ENCODE results near the gene FHL3. TPM values are rescaled to one million over a fixed set of nuclear protein-coding genes. Genes with fewer than 3 reads are reported as not detected.

FHL3 gene
- total and polyA plus RNA-seq, 9 of the 15 experiments (the other 6 are each of a cell fraction or from before 2014, with no cell fraction given) = 6.1 to 144 (median 34.1) TPM

DNA sequence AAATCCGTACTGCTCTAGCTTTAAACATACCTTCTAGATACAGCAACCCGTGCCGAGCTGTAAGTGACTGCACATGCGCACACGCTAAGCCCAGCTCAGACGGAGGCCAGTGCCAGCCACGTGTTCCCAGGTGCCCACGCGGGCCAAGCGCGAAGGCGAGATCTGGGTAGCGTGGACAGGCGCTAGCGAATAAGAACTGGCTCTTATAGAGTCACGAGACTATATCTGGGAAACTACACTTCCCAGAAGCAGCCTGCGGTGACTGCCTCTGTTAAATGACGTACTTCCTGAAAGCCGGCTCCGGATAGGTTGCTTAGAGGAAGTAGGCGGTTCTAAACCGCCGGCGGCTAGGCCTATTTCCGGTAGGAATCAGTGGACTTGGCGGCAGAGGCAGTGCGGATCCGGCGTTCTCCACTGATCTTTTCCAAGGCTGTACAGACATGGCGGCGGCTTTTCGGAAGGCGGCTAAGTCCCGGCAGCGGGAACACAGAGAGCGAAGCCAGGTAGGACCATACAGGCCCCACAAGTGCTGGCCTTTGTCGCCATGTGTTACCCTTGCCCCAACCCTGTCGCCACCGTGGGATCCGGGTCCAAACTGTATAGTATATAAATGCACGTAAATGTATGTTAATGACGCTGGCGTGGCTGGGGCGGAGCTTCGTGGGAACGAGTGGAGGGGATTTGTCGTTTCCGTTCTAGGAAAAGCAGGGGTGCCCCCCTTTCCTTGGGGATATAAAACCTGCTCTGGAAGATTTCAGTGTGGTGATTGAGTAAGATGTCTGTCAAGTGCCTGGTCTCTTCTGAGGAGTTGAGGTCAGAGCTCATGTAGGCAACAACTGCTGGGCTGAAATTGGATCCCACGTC, 7.3 kb upstream of the FHL3 start, which contains the start of gene UTP11 (continued):
- peak; percentile 93 for TF ChIP-seq ZNF644 (tag; IDR thresholded peaks at IDR 0.05; ENCODE audit: low read depth)
- TF ChIP-seq CBX1 (IDR thresholded peaks at IDR 0.05; ENCODE audit: low read depth) = peak; percentile 95
- no peak for TF ChIP-seq RBM34 (IDR thresholded peaks at IDR 0.05; ENCODE audit: borderline replicate concordance, insufficient read depth, low read length)
- no peak for TF ChIP-seq PREB (CRISPR knock-in tag; IDR thresholded peaks at IDR 0.05)
- peak; percentile 61; the same call in 1 of the 2 replicates for TF ChIP-seq PKNOX1 (IDR thresholded peaks at IDR 0.05)
- no peak for TF ChIP-seq RBM25 (IDR thresholded peaks at IDR 0.05; ENCODE audit: low read depth, low read length, severe bottlenecking)
- TF ChIP-seq MITF (IDR thresholded peaks at IDR 0.05) = peak; percentile 99
- TF ChIP-seq RBM17 (IDR thresholded peaks at IDR 0.05; ENCODE audit: borderline replicate concordance, low read depth, low read length) = no peak
- TF ChIP-seq, protein P1, sequence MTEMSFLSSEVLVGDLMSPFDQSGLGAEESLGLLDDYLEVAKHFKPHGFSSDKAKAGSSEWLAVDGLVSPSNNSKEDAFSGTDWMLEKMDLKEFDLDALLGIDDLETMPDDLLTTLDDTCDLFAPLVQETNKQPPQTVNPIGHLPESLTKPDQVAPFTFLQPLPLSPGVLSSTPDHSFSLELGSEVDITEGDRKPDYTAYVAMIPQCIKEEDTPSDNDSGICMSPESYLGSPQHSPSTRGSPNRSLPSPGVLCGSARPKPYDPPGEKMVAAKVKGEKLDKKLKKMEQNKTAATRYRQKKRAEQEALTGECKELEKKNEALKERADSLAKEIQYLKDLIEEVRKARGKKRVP (CRISPR knock-in tag; IDR thresholded peaks at IDR 0.05) = peak; percentile 87
- TF ChIP-seq HEY1 (CRISPR knock-in tag; IDR thresholded peaks at IDR 0.05; ENCODE audit: borderline replicate concordance) = peak; percentile 89; the same call in 1 of the 2 replicates
- TF ChIP-seq MEF2D (tag; conservative IDR thresholded peaks at IDR 0.05; ENCODE audit: low read depth) = peak; percentile 90
- TF ChIP-seq U2AF2 (optimal IDR thresholded peaks at IDR 0.05; ENCODE audit: low read depth, low read length) = no peak
- TF ChIP-seq PHTF2 (CRISPR knock-in tag; IDR thresholded peaks at IDR 0.05) = 0 out of 2 replicates have a peak, but pooled peaks have one; percentile 7
- peak; percentile 51; the same call in 1 of the 2 replicates for TF ChIP-seq SAFB (IDR thresholded peaks at IDR 0.05; ENCODE audit: borderline replicate concordance, low read depth, low read length)
- TF ChIP-seq PTBP1 (IDR thresholded peaks at IDR 0.05; ENCODE audit: low read depth, low read length) = 0 out of 2 replicates have a peak, but pooled peaks have one; percentile 35
- TF ChIP-seq, protein P2, sequence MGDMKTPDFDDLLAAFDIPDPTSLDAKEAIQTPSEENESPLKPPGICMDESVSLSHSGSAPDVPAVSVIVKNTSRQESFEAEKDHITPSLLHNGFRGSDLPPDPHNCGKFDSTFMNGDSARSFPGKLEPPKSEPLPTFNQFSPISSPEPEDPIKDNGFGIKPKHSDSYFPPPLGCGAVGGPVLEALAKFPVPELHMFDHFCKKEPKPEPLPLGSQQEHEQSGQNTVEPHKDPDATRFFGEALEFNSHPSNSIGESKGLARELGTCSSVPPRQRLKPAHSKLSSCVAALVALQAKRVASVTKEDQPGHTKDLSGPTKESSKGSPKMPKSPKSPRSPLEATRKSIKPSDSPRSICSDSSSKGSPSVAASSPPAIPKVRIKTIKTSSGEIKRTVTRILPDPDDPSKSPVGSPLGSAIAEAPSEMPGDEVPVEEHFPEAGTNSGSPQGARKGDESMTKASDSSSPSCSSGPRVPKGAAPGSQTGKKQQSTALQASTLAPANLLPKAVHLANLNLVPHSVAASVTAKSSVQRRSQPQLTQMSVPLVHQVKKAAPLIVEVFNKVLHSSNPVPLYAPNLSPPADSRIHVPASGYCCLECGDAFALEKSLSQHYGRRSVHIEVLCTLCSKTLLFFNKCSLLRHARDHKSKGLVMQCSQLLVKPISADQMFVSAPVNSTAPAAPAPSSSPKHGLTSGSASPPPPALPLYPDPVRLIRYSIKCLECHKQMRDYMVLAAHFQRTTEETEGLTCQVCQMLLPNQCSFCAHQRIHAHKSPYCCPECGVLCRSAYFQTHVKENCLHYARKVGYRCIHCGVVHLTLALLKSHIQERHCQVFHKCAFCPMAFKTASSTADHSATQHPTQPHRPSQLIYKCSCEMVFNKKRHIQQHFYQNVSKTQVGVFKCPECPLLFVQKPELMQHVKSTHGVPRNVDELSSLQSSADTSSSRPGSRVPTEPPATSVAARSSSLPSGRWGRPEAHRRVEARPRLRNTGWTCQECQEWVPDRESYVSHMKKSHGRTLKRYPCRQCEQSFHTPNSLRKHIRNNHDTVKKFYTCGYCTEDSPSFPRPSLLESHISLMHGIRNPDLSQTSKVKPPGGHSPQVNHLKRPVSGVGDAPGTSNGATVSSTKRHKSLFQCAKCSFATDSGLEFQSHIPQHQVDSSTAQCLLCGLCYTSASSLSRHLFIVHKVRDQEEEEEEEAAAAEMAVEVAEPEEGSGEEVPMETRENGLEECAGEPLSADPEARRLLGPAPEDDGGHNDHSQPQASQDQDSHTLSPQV (IDR thresholded peaks at IDR 0.05) = peak; percentile 100
